Stimulated activated naive CD4-positive, alpha-beta T cell treated with Interleukin-2 at 50 U/mL for 16 hours (primary cell): ENCODE results near the gene CTPS2.
"Not testable (repeated sequence)": the region's sequence is repeated elsewhere in the genome, so short reads cannot be mapped to it uniquely, and the experiment has no call there.

Experiments
- DNase-seq: peaks from one replicate; lab custom pipeline; 2025; lab: John Stamatoyannopoulos, UW

CTPS2 gene

DNA sequence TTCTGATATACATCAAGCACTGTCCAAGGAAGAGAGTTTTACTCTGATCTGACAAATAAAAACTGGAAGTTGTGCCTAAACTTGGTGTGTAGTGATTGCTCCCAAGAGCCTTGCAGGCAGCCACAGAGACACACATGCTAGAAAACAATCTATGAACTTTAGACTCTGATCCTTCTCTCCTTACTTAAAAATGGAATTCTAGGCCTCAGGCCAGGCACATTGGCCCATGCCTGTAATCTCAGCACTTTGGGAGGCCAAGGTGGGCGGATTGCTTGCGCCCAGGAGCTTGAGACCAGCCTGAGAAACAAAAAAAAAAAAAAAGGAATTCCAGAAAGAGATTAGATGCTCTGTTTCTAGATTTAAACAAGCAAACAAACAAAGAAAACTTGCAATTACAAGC lies 108.1 kb downstream of the CTPS2 start:
- no peak for DNase-seq

GRCh38 chrX:16603822-16604221 lies 108.6 kb downstream of the CTPS2 start:
- no peak for DNase-seq

- not testable (repeated sequence) for DNase-seq
Measured at GRCh38 chrX:16603235-16603634, 109.2 kb downstream of the CTPS2 start.

- no peak for DNase-seq
Measured at GRCh38 chrX:16601885-16602284, 110.6 kb downstream of the CTPS2 start.

GRCh38 chrX:16594490-16594889 lies 118.0 kb downstream of the CTPS2 start:
- DNase-seq = no peak

GRCh38 chrX:16593801-16594200 lies 118.7 kb downstream of the CTPS2 start:
- no peak for DNase-seq

DNA sequence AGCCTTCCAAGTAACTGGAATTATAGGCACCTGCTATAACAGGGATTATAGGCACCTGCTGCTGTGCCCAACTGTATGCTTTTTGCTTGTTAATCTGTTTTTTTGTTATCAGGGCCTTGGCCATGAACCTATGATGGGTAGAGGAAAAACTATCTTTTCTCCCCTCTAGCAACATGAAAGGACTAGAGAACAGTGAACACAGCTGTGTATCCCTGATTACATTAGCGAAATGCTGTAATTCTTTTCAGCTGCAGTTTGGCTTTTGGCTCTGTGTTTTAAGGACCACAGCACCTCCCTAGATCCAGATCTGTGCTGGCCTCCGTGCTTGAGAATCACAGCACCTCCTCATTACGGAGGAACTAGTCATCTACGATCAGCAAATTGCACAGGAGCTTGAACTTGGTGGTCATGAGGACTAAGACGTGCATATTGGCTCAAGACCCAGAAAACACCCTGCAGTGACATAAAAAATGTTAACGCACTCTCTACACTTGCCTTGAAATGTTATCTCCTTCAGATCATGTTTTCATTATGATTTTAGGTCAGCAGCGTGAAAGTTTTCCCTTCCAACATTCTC lies 120.2 kb downstream of the CTPS2 start:
- no peak for DNase-seq

GRCh38 chrX:16589826-16590225 lies 122.6 kb downstream of the CTPS2 start:
- DNase-seq = no peak

GRCh38 chrX:16589211-16589610 lies 123.3 kb downstream of the CTPS2 start:
- DNase-seq = no peak

GRCh38 chrX:16588266-16588665 lies 124.2 kb downstream of the CTPS2 start:
- no peak for DNase-seq

DNA sequence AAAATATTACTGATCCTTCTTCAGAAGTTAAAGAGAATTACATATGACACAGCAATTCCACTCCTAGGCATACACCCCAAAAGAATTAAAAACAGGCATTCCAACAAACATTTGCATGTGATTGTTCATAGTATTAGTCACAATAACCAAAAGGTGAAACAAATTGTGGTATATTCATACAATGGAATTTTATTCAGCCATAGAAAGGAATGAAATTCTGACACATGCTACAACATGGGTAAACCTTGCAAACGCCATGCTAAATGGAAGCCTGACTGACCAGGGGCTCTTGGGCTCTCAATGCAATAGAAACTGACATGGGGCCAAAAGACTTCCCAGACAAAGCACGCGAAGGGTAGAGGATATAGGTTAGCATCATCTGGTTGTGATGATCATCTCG lies 124.6 kb downstream of the CTPS2 start:
- DNase-seq = no peak

DNA sequence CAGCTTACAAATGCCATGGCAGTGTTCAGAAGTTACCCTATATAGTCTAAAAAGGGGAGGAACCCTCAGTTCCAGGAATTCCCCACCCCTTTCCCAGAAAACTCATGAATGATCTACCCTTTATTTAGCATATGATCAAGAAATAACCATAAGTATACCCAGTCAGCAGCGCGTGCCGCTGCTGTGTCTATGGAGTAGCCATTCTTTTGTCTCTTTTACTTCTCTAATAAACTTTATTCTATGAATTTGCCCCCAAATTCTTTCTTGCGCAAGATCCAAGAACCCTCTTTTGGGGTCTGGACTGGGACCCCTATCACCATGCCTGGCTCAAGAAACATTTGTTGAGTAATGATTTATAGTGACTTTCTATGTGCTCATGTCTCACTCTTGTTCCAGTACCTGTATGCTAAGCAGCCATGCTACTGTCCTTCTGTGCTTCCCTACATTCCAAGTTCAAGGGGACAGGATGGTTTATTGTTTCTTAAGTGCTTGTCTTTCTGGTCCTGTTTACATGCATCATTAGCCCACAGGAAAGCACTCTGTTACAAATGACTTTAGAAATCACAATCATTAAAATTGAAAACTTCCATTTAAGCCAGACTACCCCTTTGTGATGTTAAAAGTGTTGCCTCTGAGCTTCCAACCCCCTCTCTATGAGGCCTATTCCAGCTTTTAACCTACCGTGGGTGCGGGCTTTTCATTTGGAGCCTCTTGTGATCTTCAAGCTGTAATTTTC lies 125.9 kb downstream of the CTPS2 start:
- DNase-seq = no peak

GRCh38 chrX:16585486-16586376 lies 126.7 kb downstream of the CTPS2 start:
- no peak for DNase-seq

GRCh38 chrX:16580004-16580797 lies 132.3 kb downstream of the CTPS2 start:
- not testable (repeated sequence) for DNase-seq

- DNase-seq = no peak
Measured at GRCh38 chrX:16579517-16579916, 133.0 kb downstream of the CTPS2 start.

DNA sequence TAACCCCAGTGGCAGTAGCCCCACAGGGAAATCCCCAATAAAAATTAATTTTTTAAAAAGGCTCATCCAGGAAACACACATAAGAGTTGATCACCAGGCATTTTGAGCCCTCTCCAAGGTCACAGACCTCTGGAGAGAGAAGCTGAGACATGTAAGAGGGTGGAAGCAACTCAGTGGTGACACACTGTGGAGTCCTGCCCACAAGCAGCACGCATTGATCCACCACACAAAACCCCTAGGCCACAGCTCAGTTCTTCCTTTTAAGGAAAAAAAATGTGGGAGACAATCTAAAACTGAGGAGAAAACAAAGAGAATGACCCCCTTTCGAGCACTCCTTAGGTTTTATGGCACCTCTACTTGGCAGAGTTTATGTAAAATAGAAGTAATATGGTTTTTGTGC lies 134.3 kb downstream of the CTPS2 start:
- no peak for DNase-seq

DNA sequence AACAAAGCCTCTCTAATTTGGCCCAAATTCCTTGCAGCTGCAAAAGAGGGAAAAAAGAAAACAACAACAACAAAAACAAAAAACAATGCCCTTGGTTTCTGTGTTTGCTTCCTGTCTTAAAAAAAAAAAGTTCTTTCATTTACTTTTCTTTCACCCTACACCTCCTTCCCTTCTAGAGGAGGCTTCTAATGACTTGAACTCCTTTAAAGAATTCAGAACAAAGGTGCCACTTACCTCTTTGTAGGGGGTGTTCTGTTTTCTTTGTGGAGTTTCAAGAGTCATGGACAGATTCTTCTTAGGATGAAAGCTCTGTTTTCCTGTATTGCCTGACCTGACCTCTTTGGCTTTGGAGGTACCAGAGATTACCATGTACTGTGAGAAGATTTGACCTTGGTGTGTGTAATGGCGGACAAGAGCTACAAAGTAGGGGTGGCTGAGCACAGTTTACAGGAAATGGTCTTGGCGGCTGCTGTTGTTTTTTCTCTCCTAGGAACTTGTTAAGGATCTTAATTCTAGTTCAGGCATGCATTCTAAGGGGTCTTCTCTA lies 134.9 kb downstream of the CTPS2 start:
- DNase-seq = no peak

DNA sequence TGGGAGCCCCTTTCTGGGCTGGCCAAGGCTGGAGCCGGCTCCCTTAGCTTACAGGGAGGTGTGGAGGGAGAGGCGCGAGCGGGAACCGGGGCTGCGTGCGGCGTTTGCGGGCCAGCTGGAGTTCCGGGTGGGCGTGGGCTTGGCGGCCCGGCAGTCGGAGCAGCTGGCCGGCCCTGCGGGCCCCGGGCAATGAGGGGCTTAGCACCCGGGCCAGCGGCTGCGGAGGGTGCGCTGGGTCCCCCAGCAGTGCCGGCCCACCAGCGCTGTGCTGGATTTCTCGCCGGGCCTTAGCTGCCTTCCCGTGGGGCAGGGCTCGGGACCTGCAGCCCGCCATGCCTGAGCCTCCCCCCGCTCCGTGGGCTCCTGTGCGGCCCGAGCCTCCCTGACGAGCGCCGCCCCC lies 137.1 kb downstream of the CTPS2 start:
- DNase-seq = not testable (repeated sequence)

DNA sequence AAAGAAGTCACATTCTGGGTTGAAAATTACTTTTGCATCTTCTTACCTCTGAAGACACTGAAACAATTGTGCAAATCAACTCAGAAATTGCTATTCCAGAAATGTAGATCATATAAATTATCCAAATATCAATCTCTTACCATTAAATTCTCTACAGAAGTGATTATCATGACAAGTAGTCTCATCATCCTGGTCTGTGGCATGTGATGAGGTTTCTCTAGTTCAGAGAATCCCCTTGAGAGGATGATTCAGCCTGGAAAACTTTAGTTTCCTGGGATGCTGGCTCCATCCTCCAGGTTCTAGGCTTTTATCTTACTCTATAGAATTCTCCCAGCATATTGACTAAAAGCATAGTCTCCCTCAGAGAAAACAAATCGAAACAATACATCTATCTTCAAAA lies 138.7 kb downstream of the CTPS2 start:
- no peak for DNase-seq

DNA sequence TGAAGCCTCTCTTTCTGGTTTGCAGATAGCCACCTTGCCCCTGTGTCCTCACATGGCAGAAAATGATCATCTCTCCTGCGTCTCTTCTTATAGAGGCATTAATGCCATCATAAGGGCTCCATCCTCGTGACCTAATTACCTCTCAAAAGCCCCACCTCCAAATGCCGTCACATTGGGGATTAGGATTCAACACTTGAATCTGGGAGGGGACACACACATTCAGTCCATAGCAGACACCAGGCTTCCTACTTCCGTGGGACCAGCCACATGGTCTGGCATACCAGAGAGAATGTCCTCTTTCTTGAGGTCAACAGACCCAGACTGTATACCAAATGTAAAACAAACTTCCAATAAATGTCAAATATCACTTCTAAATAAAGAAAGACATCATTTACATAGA lies 144.8 kb downstream of the CTPS2 start:
- DNase-seq = no peak

DNA sequence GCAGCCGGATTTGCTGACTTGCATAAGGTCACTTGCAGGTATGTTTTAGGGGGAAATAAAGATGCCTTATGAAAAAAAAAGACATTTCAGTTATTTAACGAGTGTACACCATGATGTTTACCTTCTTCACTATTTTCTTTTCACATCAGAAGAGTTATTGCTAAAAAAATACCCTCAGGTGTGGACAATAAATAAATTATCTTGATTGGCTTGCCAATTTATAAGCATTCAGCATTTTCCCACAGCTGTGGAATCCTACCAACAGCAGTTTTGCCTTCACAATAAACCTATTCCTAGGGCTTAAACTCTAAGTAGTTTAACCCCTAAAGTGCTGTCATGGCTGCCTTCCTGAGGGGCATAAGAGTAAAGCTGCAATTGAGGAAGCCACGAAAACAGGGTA lies 145.9 kb downstream of the CTPS2 start:
- no peak for DNase-seq

GRCh38 chrX:16560173-16560572 lies 152.3 kb downstream of the CTPS2 start:
- no peak for DNase-seq
